HG03175 (cell line): ENCODE results near the gene VIPR1.

Source experiments
- ATAC-seq: cut with Tn5 transposase; IDR thresholded peaks from one replicate; pipeline ENCODE4 v1.9.1; 2021; ENCODE audit warnings: mild to moderate bottlenecking, moderate library complexity; ENCODE audit not compliant: unreplicated experiment

VIPR1 gene

GRCh38 chr3:42493126-42493797 lies 9.2 kb upstream of the VIPR1 start:
- ATAC-seq: no peak

- ATAC-seq: no peak
Observed at GRCh38 chr3:42493798-42494151, 8.7 kb upstream of the VIPR1 start.

- ATAC-seq: no peak
Observed at GRCh38 chr3:42495393-42495792, 7.0 kb upstream of the VIPR1 start.

GRCh38 chr3:42497009-42497731 lies 5.3 kb upstream of the VIPR1 start:
- no peak for ATAC-seq

GRCh38 chr3:42498034-42498433 lies 4.4 kb upstream of the VIPR1 start:
- ATAC-seq: no peak

- ATAC-seq: no peak
Observed at GRCh38 chr3:42498791-42499477, 3.5 kb upstream of the VIPR1 start.

GRCh38 chr3:42499478-42499871 lies 3.0 kb upstream of the VIPR1 start:
- ATAC-seq: no peak

GRCh38 chr3:42500091-42500490 lies 2.4 kb upstream of the VIPR1 start:
- no peak for ATAC-seq

GRCh38 chr3:42500909-42501308 lies 1.5 kb upstream of the VIPR1 start:
- no peak for ATAC-seq

GRCh38 chr3:42501321-42501680 lies 1.1 kb upstream of the VIPR1 start:
- no peak for ATAC-seq

- ATAC-seq: peak; percentile 29
Observed at GRCh38 chr3:42501681-42502428, 588 bp upstream of the VIPR1 start.

- no peak for ATAC-seq
Observed at GRCh38 chr3:42503251-42503924, 945 bp downstream of the VIPR1 start.

GRCh38 chr3:42503957-42504333 lies 1.5 kb downstream of the VIPR1 start:
- ATAC-seq: no peak

- ATAC-seq: no peak
Observed at GRCh38 chr3:42504334-42505127, 2.1 kb downstream of the VIPR1 start.

- no peak for ATAC-seq
Observed at GRCh38 chr3:42505128-42505848, 2.8 kb downstream of the VIPR1 start.

- ATAC-seq: no peak
Observed at GRCh38 chr3:42505849-42506410, 3.5 kb downstream of the VIPR1 start.

GRCh38 chr3:42507252-42507651 lies 4.8 kb downstream of the VIPR1 start:
- no peak for ATAC-seq

- no peak for ATAC-seq
Observed at GRCh38 chr3:42507761-42508335, 5.4 kb downstream of the VIPR1 start.

- ATAC-seq: no peak
Observed at GRCh38 chr3:42508562-42508961, 6.1 kb downstream of the VIPR1 start.
